ENCODE measurements around the gene MAS1. TPM values are rescaled to one million over a fixed set of nuclear protein-coding genes. Genes with fewer than 3 reads are reported as not detected.

MAS1 gene
- total and polyA plus RNA-seq, 2 donors (not counting 3 experiments of a cell fraction or from before 2014, with no cell fraction given): not detected

DNA sequence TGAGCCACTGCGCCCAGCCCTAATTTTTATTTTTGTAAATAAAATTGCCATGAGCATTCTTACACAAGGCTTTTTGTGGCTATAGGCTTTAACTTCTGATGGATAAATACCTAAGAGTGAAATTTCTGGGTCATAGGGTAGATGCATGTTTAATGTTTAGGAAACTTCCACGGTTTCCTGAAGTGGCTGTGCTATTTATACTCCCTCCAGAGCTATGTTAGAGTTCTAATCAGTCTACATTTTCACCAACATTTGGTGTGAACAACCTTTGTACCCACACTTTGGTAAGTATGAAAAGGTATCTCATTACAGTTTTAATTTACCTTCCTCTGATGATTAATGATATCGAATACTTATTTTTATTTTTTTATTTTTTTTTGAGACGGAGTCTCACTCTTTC, 6.1 kb upstream of the MAS1 start:
- DNase-seq (ENCODE audit: low read depth, low spot score) (no peak), FAIRE-seq (no peak)
- intact Hi-C loops (cut with micrococcal nuclease) (no loop called here), dilution Hi-C loops (cut with MboI; ENCODE audit: extremely low pct_ligation_motif_present, low sequenced_read_pairs) (no loop called here)
- Histone ChIP-seq H3K9me1 (replicated peaks; ENCODE audit: control insufficient read depth, extremely low read depth, insufficient read depth, low read length) (no peaks in the 10 kb centered on the region), H2AFZ (ENCODE audit: low read depth, low read length) (no peak overlapping the region), H3K9ac (replicated peaks; ENCODE audit: extremely low read depth, insufficient read depth, low read length) (no peak overlapping the region), H3K4me3 (replicated peaks in 1 of 3; ENCODE audit: insufficient read depth in 1 of 3, low read depth in 1 of 3, low read length in 3 of 3) (no peak overlapping the region), H4K20me1 (replicated peaks; ENCODE audit: control insufficient read depth, extremely low read depth, insufficient read depth, low read length) (no peaks in the 10 kb centered on the region), H3K4me2 (ENCODE audit: insufficient read depth, low read length) (no peak overlapping the region), H3K27ac (ENCODE audit: insufficient read depth, low read depth, low read length) (no peak overlapping the region), H3K79me2 (ENCODE audit: control insufficient read depth, insufficient read depth, low read length) (no peaks in the 10 kb centered on the region), H3K4me1 (ENCODE audit: control insufficient read depth, extremely low read depth, insufficient read depth, low read length) (no peaks in the 10 kb centered on the region), H3K27me3 (ENCODE audit: control insufficient read depth in 2 of 2, insufficient read depth in 2 of 2, low read length in 2 of 2) (no peaks in the 10 kb centered on the region), H3K36me3 (ENCODE audit: control insufficient read depth in 2 of 2, extremely low read depth in 1 of 2, insufficient read depth in 2 of 2, low read length in 2 of 2) (no peaks in the 10 kb centered on the region), H3K9me3 (replicated peaks; ENCODE audit: control insufficient read depth, insufficient read depth, low read length) (no peaks in the 10 kb centered on the region)
- no peak for TF ChIP-seq POLR2AphosphoS5 (IDR thresholded peaks at IDR 0.05; ENCODE audit: insufficient read depth, low read depth, low read length)
- TF ChIP-seq CTCF (IDR thresholded peaks at IDR 0.05; ENCODE audit: extremely low read depth in 1 of 2, insufficient read depth in 1 of 2, low read depth in 1 of 2, low read length in 2 of 2): no peak
- TF ChIP-seq FOS (IDR thresholded peaks at IDR 0.05; ENCODE audit: borderline replicate concordance, insufficient read depth, low read length): no peak
- TF ChIP-seq JUN (IDR thresholded peaks at IDR 0.05; ENCODE audit: borderline replicate concordance, insufficient read depth, insufficient read length, low read depth): no peak
- no peak for TF ChIP-seq EZH2 (IDR thresholded peaks at IDR 0.05; ENCODE audit: borderline replicate concordance, low read depth, low read length, severe bottlenecking)
- TF ChIP-seq, protein P1, sequence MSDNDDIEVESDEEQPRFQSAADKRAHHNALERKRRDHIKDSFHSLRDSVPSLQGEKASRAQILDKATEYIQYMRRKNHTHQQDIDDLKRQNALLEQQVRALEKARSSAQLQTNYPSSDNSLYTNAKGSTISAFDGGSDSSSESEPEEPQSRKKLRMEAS (IDR thresholded peaks at IDR 0.05; ENCODE audit: insufficient read depth, insufficient read length): no peak
- TF ChIP-seq GATA2 (IDR thresholded peaks at IDR 0.05; ENCODE audit: insufficient read depth, insufficient read length, low read depth, low read length): no peak
- no peak for TF ChIP-seq MYC (IDR thresholded peaks at IDR 0.05; ENCODE audit: low read depth, low read length)
- TF ChIP-seq POLR2A (IDR thresholded peaks at IDR 0.05; ENCODE audit: low read depth, low read length): no peak
- ChIA-PET CTCF (interaction anchor here (0.7 kb wide), 1 partner anchor 21 kb away, joined by 3 read pairs; no protein-coding TSS in a partner anchor), POLR2A (no interaction called here)
- BruUV-seq (replicated peaks): no TSS peak
